Duodenal mucosa (tissue), 2 donors: ENCODE data around the gene SARNP.

Experiments used
- H3K27ac ChIP-seq: one replicate; pipeline ENCODE4 v1.7.0; 2013; ENCODE audit warnings: low read depth, low read length
- H3K27me3 ChIP-seq, 2 donors: one replicate each; pipeline ENCODE4 v1.7.0; 2013; ENCODE audit warnings: low read length in 2 of 2, control low read depth in 1 of 2; ENCODE audit not compliant: insufficient read depth in 2 of 2, control insufficient read depth in 1 of 2
- H3K36me3 ChIP-seq, 2 donors: one replicate each; pipeline ENCODE4 v1.7.0; 2013; ENCODE audit warnings: low read length in 2 of 2, control low read depth in 1 of 2; ENCODE audit not compliant: insufficient read depth in 2 of 2, control insufficient read depth in 1 of 2
- H3K4me1 ChIP-seq, 2 donors: one replicate each; pipeline ENCODE4 v1.7.0; 2013; ENCODE audit warnings: low read length in 2 of 2, control low read depth in 1 of 2; ENCODE audit not compliant: insufficient read depth in 2 of 2, control insufficient read depth in 1 of 2
- H3K4me3 ChIP-seq, 2 donors: one replicate each; pipeline ENCODE4 v1.7.0; 2013; ENCODE audit warnings: low read length in 2 of 2, low read depth in 1 of 2
- H3K9ac ChIP-seq, 2 donors: one replicate each; pipeline ENCODE4 v1.7.0; 2013; ENCODE audit warnings: low read length in 2 of 2, low read depth in 1 of 2
- H3K9me3 ChIP-seq, 2 donors: one replicate each; pipeline ENCODE4 v1.7.0; 2013; ENCODE audit warnings: low read length in 2 of 2, control low read depth in 1 of 2; ENCODE audit not compliant: control insufficient read depth in 1 of 2

SARNP gene

GRCh38 chr12:55823419-55823818 lies 5.9 kb upstream of the SARNP start:
- Histone ChIP-seq H3K27ac (no peak overlapping the region), H3K9me3 (no peaks in the 10 kb centered on the region), H3K4me3 (no peak overlapping the region), H3K9ac (no peak overlapping the region), H3K4me1 (peaks cover 49 to 54% of the 10 kb centered on the region in 2 donors), H3K36me3 (peaks cover 20 to 48% of the 10 kb centered on the region in 2 donors), H3K27me3 (no peaks in the 10 kb centered on the region)

- H3K4me1 ChIP-seq = peaks cover 39 to 44% of the 10 kb centered on the region in 2 donors
- no peaks in the 10 kb centered on the region for H3K27me3 ChIP-seq
- no peaks in the 10 kb centered on the region for H3K9me3 ChIP-seq
- H3K36me3 ChIP-seq = peaks cover 20 to 43% of the 10 kb centered on the region in 2 donors
- H3K9ac ChIP-seq = no peak overlapping the region
- no peak overlapping the region for H3K4me3 ChIP-seq
- H3K27ac ChIP-seq = no peak overlapping the region
Measured at GRCh38 chr12:55822228-55822627, 4.7 kb upstream of the SARNP start.

- Histone ChIP-seq H3K9ac (no peak overlapping the region), H3K27ac (no peak overlapping the region), H3K36me3 (peaks cover 17 to 43% of the 10 kb centered on the region in 2 donors), H3K9me3 (no peaks in the 10 kb centered on the region), H3K4me3 (no peak overlapping the region), H3K4me1 (peaks cover 40 to 47% of the 10 kb centered on the region in 2 donors), H3K27me3 (no peaks in the 10 kb centered on the region)
Measured at GRCh38 chr12:55820679-55821078, 3.2 kb upstream of the SARNP start.

GRCh38 chr12:55818886-55819285 lies 1.4 kb upstream of the SARNP start:
- Histone ChIP-seq H3K9ac (peak overlapping the region; percentile 83 to 100), H3K9me3 (no peaks in the 10 kb centered on the region), H3K27me3 (no peaks in the 10 kb centered on the region), H3K4me3 (peak overlapping the region; percentile 95 to 97), H3K27ac (no peak overlapping the region), H3K4me1 (peaks cover 38 to 42% of the 10 kb centered on the region in 2 donors), H3K36me3 (peaks cover 17 to 43% of the 10 kb centered on the region in 2 donors)

- Histone ChIP-seq H3K9ac (peak overlapping the region; percentile 83 to 100), H3K27ac (peak overlapping the region; percentile 30), H3K27me3 (no peaks in the 10 kb centered on the region), H3K4me1 (peaks cover 32 to 40% of the 10 kb centered on the region in 2 donors), H3K4me3 (peak overlapping the region; percentile 95 to 97), H3K9me3 (no peaks in the 10 kb centered on the region), H3K36me3 (peaks cover 17 to 43% of the 10 kb centered on the region in 2 donors)
Measured at GRCh38 chr12:55818140-55818728, 710 bp upstream of the SARNP start.

GRCh38 chr12:55816881-55817344 lies 611 bp downstream of the SARNP start:
- Histone ChIP-seq H3K27me3 (no peaks in the 10 kb centered on the region), H3K27ac (peak overlapping the region; percentile 60), H3K4me1 (peaks cover 30 to 42% of the 10 kb centered on the region in 2 donors), H3K9ac (peak overlapping the region; percentile 97 to 100), H3K9me3 (no peaks in the 10 kb centered on the region), H3K36me3 (peaks cover 10 to 32% of the 10 kb centered on the region in 2 donors), H3K4me3 (peak overlapping the region; percentile 100)

GRCh38 chr12:55815473-55815872 lies 2.1 kb downstream of the SARNP start:
- peak overlapping the region in 1 of 2 donors; percentile 3 for H3K4me3 ChIP-seq
- H3K9ac ChIP-seq = no peak overlapping the region
- no peaks in the 10 kb centered on the region for H3K9me3 ChIP-seq
- H3K4me1 ChIP-seq = peaks cover 30 to 42% of the 10 kb centered on the region in 2 donors
- no peak overlapping the region for H3K27ac ChIP-seq
- H3K27me3 ChIP-seq = no peaks in the 10 kb centered on the region
- H3K36me3 ChIP-seq = peaks cover 10 to 18% of the 10 kb centered on the region in 2 donors

GRCh38 chr12:55814257-55814656 lies 3.3 kb downstream of the SARNP start:
- Histone ChIP-seq H3K4me1 (peaks cover 24 to 36% of the 10 kb centered on the region in 2 donors), H3K27me3 (no peaks in the 10 kb centered on the region), H3K9me3 (no peaks in the 10 kb centered on the region), H3K9ac (no peak overlapping the region), H3K4me3 (no peak overlapping the region), H3K36me3 (peaks cover 3 to 6% of the 10 kb centered on the region in 2 donors), H3K27ac (no peak overlapping the region)

- H3K36me3 ChIP-seq = peaks cover 0 to 15% of the 10 kb centered on the region in 2 donors
- H3K9me3 ChIP-seq = no peaks in the 10 kb centered on the region
- peak overlapping the region in 1 of 2 donors; percentile 3 for H3K9ac ChIP-seq
- H3K4me3 ChIP-seq = no peak overlapping the region
- no peaks in the 10 kb centered on the region for H3K27me3 ChIP-seq
- H3K4me1 ChIP-seq = peaks cover 14 to 26% of the 10 kb centered on the region in 2 donors
- H3K27ac ChIP-seq = no peak overlapping the region
Measured at GRCh38 chr12:55812088-55812487, 5.4 kb downstream of the SARNP start.

GRCh38 chr12:55809274-55809673 lies 8.2 kb downstream of the SARNP start:
- H3K9me3 ChIP-seq = no peaks in the 10 kb centered on the region
- no peak overlapping the region for H3K4me3 ChIP-seq
- no peak overlapping the region for H3K27ac ChIP-seq
- no peaks in the 10 kb centered on the region for H3K27me3 ChIP-seq
- no peak overlapping the region for H3K9ac ChIP-seq
- peaks cover 0 to 7% of the 10 kb centered on the region in 2 donors for H3K4me1 ChIP-seq
- peaks cover 0 to 15% of the 10 kb centered on the region in 2 donors for H3K36me3 ChIP-seq
